Effector memory CD4-positive, alpha-beta T cell (primary cell): ENCODE data around the gene CLBA1.
"Not testable (repeated sequence)": the region's sequence is repeated elsewhere in the genome, so short reads cannot be mapped to it uniquely, and the experiment has no call there.

ENCODE experiments used
- DNase-seq, 3 donors: peaks; one replicate each; pipeline ENCODE4 v3.0.0-alpha.2; 2020
- H3K27ac ChIP-seq: 2 replicates; pipeline ENCODE4 v1.7.0; 2013; ENCODE audit warnings: mild to moderate bottlenecking, low read length, moderate library complexity; ENCODE audit not compliant: insufficient read depth, poor library complexity, severe bottlenecking
- H3K27me3 ChIP-seq: replicated peaks from 2 replicates; pipeline ENCODE4 v1.7.0; 2013; ENCODE audit warnings: mild to moderate bottlenecking, low read length; ENCODE audit not compliant: insufficient read depth, control insufficient read depth, poor library complexity, severe bottlenecking
- H3K36me3 ChIP-seq: 2 replicates; pipeline ENCODE4 v1.7.0; 2013; ENCODE audit warnings: mild to moderate bottlenecking, low read length, moderate library complexity; ENCODE audit not compliant: control insufficient read depth, insufficient read depth
- H3K4me1 ChIP-seq: 2 replicates; pipeline ENCODE4 v1.7.0; 2013; ENCODE audit warnings: low read length, mild to moderate bottlenecking; ENCODE audit not compliant: control insufficient read depth, insufficient read depth, poor library complexity, severe bottlenecking
- H3K4me3 ChIP-seq: 2 replicates; pipeline ENCODE4 v1.7.0; 2013; ENCODE audit warnings: low read length, low read depth, mild to moderate bottlenecking; ENCODE audit not compliant: insufficient read depth, poor library complexity, severe bottlenecking
- H3K9me3 ChIP-seq: 2 replicates; pipeline ENCODE4 v1.7.0; 2013; ENCODE audit warnings: mild to moderate bottlenecking, low read length, moderate library complexity; ENCODE audit not compliant: control insufficient read depth

The CLBA1 gene

DNA sequence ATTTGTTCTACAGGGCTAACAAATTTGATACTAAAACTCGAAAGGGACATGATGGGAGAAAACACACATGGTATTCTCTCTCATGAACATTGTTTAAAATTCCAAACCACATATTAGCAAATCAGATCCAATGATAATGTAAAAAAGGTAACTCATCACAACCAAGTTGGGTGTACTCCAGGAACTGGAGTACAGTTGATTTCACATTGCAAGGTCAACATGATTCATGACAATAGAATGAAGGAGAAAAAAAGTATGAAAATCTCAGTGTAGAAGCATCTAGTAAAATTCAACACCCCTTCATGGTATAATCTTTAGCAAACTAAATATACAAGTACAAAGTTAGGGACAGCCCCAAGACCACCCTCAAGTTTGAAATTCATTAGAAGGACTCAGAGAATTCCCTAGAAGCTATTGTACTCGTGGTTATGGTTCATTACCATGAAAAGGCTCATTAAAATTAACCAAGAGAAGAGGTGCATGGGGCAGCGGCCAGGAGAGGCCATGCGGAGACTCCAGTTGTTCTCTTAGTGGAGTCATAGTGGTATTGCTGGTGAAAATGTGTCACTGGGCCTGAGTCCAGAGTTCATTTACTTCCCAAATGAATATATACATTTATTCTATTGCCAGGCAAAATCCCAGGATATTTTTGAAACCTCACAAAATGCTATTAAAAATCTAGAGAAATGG, 38.3 kb downstream of the CLBA1 start:
- H3K4me3 ChIP-seq, result no peak overlapping the region
- H3K27me3 ChIP-seq, result no peaks in the 10 kb centered on the region
- DNase-seq, result no peak
- H3K36me3 ChIP-seq, result no peaks in the 10 kb centered on the region
- no peaks in the 10 kb centered on the region for H3K9me3 ChIP-seq
- peak overlapping the region; percentile 33 for H3K27ac ChIP-seq
- peaks cover 19% of the 10 kb centered on the region for H3K4me1 ChIP-seq

DNA sequence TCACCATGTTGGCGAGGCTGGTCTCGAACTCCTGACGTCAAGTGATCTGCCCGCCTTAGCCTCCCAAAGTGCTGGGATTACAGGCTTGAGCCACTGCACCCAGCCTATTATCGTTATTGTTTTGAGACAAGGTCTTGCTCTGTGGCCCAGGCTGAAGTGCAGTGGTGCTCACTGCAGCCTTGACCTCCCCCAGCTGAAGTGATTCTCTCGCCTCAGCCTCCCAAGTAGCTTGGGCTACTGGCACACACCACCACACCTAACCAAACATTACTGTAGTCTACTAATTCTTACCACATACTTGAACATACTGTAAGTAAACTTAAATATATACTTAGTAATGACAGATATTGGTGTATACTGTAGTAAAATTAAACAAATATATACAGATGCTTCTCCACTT, 39.8 kb downstream of the CLBA1 start:
- Histone ChIP-seq H3K4me1 (peaks cover 13% of the 10 kb centered on the region), H3K27ac (peak overlapping the region; percentile 33), H3K4me3 (no peak overlapping the region), H3K9me3 (no peaks in the 10 kb centered on the region), H3K27me3 (no peaks in the 10 kb centered on the region), H3K36me3 (no peaks in the 10 kb centered on the region)
- no peak for DNase-seq

DNA sequence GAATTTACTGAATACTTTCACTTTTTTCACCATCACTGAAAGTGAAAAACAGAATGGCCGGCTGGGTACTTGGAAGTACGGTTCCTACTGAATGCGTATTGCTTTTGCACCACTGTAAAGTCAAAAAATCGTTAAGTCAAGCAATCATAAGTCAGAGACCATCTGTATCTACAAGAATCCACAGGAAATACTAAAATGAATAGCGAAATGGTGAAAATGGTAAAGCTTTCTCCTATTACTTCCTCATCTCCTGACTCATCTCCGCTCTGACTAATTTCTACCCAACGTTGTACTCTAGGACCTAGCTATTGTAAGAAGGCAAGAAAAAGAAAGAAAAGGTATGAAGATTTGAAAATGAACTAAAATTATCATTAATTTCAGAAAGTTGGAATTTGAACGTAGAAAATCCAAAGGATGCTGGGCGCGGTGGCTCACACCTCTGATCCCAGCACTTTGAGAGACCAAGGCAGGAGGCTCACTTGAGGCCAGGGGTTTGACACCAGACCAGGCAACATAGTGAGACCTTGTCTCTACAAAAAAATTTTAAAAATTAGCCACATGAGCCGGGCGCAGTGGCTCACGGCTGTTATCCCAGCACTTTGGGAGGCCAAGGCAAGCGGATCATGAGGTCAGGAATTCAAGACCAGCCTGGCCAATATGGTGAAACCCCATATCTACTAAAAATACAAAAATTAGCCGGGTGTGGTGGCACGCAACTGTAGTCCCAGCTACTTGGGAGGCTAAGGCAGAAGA, 40.6 kb downstream of the CLBA1 start:
- Histone ChIP-seq H3K9me3 (no peaks in the 10 kb centered on the region), H3K4me1 (peaks cover 12% of the 10 kb centered on the region), H3K27ac (peak overlapping the region; percentile 33), H3K36me3 (no peaks in the 10 kb centered on the region), H3K27me3 (no peaks in the 10 kb centered on the region), H3K4me3 (no peak overlapping the region)
- no peak for DNase-seq

DNA sequence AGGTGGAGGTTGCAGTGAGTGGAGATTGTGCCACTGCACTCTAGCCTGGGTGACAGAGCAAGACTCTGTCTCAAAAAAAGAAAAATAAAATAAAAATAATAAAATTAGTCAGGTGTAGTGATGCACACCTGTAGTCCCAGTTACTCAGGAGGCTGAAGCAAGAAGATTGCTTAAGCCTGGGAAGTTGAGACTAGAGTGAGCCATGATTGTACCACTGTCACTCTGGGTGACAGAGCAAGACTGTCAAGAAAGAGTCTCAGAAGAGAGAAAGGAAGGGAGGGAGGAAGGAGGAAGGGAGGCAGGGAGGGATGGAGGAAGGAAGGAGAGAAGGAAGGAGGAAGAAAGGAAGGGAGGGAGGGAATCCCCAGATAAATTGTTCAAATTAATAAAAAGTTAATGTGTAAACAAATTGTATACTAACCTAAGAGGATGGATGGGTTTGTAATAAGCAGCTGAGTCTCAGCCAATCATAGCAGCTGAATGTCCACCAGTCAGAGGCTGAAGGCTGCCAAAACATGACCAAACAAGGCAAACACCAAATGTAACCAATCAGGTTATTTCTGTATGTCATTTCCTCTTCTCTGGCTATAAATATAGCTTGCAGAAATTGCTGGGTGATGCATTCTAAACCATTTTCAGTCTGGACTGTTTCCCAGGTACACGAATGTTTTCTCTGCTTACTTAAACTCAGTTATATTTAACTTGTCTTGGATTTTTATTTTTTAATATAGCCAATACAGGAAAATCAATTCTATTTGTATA, 41.4 kb downstream of the CLBA1 start:
- peaks cover 5% of the 10 kb centered on the region for H3K4me1 ChIP-seq
- DNase-seq, result no peak
- no peaks in the 10 kb centered on the region for H3K9me3 ChIP-seq
- no peak overlapping the region for H3K4me3 ChIP-seq
- H3K36me3 ChIP-seq, result no peaks in the 10 kb centered on the region
- no peaks in the 10 kb centered on the region for H3K27me3 ChIP-seq
- H3K27ac ChIP-seq, result no peak overlapping the region

DNA sequence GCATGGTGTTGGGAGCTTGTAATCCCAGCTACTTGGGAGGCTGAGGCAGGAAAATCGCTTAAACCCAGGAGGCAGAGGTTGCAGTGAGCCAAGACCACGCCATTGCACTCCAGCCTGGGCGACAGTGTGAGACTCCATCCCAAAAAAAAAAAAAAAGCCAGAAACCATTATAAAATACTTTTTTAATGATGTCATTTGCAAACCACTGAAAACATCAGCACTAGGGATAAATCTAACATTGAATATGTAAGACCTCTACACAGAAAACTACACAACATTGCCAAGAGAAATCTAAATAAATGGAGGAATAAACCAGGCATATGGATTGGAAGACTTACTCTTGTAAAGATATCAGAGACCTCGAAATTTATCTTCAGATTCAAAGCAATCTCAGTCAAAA, 42.1 kb downstream of the CLBA1 start:
- not testable (repeated sequence) for DNase-seq, H3K27me3 ChIP-seq, H3K4me1 ChIP-seq, H3K4me3 ChIP-seq, H3K27ac ChIP-seq, H3K9me3 ChIP-seq, H3K36me3 ChIP-seq

DNA sequence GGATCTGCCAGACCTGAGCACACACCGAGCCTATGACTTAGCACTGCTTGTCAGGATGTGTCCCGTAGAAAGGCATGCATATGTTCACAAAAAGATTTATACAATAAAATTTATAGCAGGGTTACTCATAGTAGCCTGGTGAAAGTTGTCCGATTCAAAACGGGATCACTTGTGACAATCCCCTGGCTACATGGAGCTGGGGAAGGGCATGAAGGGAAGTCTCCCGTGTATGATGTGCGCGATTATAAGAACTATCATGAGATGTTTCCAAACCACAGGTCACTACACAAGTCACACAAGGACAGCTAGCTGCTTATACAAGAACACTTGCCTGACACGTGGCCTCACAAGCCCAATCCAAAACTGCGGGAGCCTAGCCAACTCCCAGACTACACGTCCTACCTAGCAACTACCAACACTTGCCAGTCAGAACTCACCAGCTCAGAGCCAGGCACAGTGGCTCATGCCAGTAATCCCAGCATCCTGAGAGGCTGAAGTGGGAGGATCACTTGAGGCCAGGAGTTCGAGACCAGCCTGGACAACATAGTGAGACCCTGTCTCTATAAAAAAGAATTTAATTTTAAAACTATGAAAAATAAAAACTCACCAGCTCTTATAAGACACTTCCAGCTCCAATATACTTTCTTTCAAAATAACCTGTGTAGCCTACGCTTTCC, 42.8 kb downstream of the CLBA1 start:
- Histone ChIP-seq H3K27ac (no peak overlapping the region), H3K27me3 (no peaks in the 10 kb centered on the region), H3K9me3 (no peaks in the 10 kb centered on the region), H3K4me3 (no peak overlapping the region), H3K4me1 (peaks cover 3% of the 10 kb centered on the region), H3K36me3 (no peaks in the 10 kb centered on the region)
- DNase-seq, result no peak

DNA sequence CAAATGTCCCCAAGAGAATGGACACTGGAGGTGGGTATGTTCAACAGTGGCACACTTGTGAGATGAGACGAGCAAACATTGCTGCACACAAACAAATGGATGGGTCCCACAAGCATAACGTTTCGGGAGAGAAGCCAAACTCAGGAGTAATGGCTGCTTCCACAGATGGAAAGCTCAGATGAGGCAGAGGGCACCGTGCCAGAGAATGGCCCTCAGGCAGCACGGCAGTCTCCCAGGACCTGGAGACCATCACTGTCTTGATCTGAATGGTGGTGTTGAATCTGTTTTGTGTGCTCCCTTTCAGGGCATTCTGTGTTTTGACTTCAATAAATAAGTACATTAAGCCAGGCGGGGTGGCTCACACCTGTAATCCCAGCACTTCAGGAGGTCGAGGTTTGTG, 43.8 kb downstream of the CLBA1 start:
- no peaks in the 10 kb centered on the region for H3K27me3 ChIP-seq
- H3K9me3 ChIP-seq, result no peaks in the 10 kb centered on the region
- DNase-seq, result no peak
- no peak overlapping the region for H3K4me3 ChIP-seq
- peaks cover 3% of the 10 kb centered on the region for H3K4me1 ChIP-seq
- H3K36me3 ChIP-seq, result no peaks in the 10 kb centered on the region
- no peak overlapping the region for H3K27ac ChIP-seq

DNA sequence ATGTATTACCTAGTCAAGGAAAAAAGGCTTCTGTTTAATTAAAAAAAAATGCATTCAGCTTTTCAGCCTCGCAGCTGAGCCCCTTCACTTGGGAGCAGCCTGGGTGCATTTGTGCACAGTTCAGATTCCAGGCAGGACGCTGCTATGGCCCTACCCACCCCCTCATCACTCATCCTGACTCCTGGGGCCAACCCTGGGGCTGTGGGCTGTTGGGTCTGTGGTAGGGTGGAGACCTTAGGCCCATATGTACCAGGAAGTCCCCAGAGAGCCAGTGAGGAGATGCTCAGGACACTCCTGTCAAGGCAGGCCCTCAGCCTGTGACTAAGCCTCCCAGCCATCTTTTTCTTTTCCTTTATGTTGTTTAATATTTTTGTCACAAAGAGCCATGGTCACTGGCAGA, 44.6 kb downstream of the CLBA1 start:
- H3K27me3 ChIP-seq, result no peaks in the 10 kb centered on the region
- H3K27ac ChIP-seq, result no peak overlapping the region
- no peaks in the 10 kb centered on the region for H3K36me3 ChIP-seq
- no peaks in the 10 kb centered on the region for H3K4me1 ChIP-seq
- no peak overlapping the region for H3K4me3 ChIP-seq
- no peak for DNase-seq
- H3K9me3 ChIP-seq, result no peaks in the 10 kb centered on the region

DNA sequence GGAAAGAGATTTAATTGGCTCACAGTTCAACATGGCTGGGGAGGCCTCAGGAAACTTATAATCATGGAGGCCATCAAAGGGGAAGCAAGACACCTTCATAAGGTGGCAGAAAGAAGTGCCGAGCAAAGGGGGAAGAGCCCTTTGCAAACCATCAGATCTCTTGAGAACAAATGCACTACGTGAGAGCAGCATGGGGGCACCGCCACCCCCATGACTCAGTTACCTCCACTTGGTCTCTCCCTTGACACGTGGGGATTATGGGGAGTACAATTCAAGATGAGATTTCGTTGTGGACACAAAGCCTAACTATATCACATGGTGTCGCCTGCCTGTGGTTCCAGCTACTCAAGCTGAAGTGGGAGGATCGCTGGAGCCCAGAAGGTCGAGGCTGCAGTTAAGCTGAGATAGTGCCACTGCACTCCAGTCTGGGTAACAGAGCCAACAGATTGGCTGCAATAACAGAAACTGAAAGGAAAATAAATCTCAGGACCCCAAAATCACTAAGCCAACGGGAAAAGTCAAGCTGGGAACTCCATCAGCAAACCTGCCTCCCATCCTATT, 45.3 kb downstream of the CLBA1 start:
- H3K4me3 ChIP-seq, result no peak overlapping the region
- H3K27ac ChIP-seq, result no peak overlapping the region
- H3K27me3 ChIP-seq, result no peaks in the 10 kb centered on the region
- no peaks in the 10 kb centered on the region for H3K9me3 ChIP-seq
- no peaks in the 10 kb centered on the region for H3K4me1 ChIP-seq
- H3K36me3 ChIP-seq, result no peaks in the 10 kb centered on the region
- no peak for DNase-seq
